Bronchial epithelial cell (primary cell): ENCODE results near the gene KRTAP10-2. TPM values are rescaled to one million over a fixed set of nuclear protein-coding genes. Genes with fewer than 3 reads are reported as not detected.
"Not testable (repeated sequence)": the region's sequence is repeated elsewhere in the genome, so short reads cannot be mapped to it uniquely, and the experiment has no call there.

Experiments used
- DNase-seq: peaks from one replicate; pipeline ENCODE4 v3.0.0-alpha.2; 2010; ENCODE audit warnings: low read depth
- FAIRE-seq: peaks from 2 replicates; lab custom pipeline; 2011; peaks lifted over from hg19 to GRCh38; lab: Jason Lieb, UNC
- H3K27me3 ChIP-seq: 2 replicates; pipeline ENCODE4 v1.5.1; 2011; ENCODE audit warnings: low read length; ENCODE audit not compliant: control insufficient read depth, insufficient read depth
- H3K36me3 ChIP-seq: 2 replicates; pipeline ENCODE4 v1.5.1; 2011; ENCODE audit warnings: low read length; ENCODE audit not compliant: control insufficient read depth, insufficient read depth
- H3K4me3 ChIP-seq: 2 replicates; pipeline ENCODE4 v1.5.1; 2011; ENCODE audit warnings: mild to moderate bottlenecking, low read depth, low read length, control low read depth
- CTCF ChIP-seq: IDR thresholded peaks from 2 replicates; pipeline ENCODE4 v1.5.1; 2011; ENCODE audit warnings: mild to moderate bottlenecking, moderate library complexity, low read length, control low read depth, inconsistent platforms; ENCODE audit not compliant: insufficient read depth, severe bottlenecking
- total RNA-seq: library from RNA; depleted of rRNA; stranded (reverse); fragments of >200 nt; gene quantifications from 2 replicates; pipeline ENCODE4 v1.2.1, GENCODE V29; 2014

Gene KRTAP10-2
- total RNA-seq, 1 donor from 2014 or later: not detected

GRCh38 chr21:44558695-44559094 lies 7.4 kb upstream of the KRTAP10-2 start, which contains the start of gene KRTAP10-3:
KRTAP10-3 (minus strand) TSS chr21:44558795; CDS start chr21:44558715, 80 bp downstream.
- TF ChIP-seq CTCF: no peak
- no peaks in the 10 kb centered on the region for H3K27me3 ChIP-seq
- FAIRE-seq (no peak), DNase-seq (no peak)
- no peak within 1 kb of the TSS for H3K4me3 ChIP-seq
- H3K36me3 ChIP-seq: no peaks in the 10 kb centered on the region

GRCh38 chr21:44558329-44558675 lies 7.0 kb upstream of the KRTAP10-2 start:
- H3K36me3 ChIP-seq, H3K27me3 ChIP-seq, H3K4me3 ChIP-seq, FAIRE-seq, DNase-seq: not testable (repeated sequence)

- FAIRE-seq (no peak), DNase-seq (no peak)
- Histone ChIP-seq H3K27me3 (no peaks in the 10 kb centered on the region), H3K4me3 (no peak overlapping the region), H3K36me3 (no peaks in the 10 kb centered on the region)
- TF ChIP-seq CTCF: no peak
Measured at GRCh38 chr21:44557491-44558328, 6.4 kb upstream of the KRTAP10-2 start.

- no peak overlapping the region for H3K4me3 ChIP-seq
- H3K36me3 ChIP-seq: no peaks in the 10 kb centered on the region
- no peak for DNase-seq
- no peaks in the 10 kb centered on the region for H3K27me3 ChIP-seq
- no peak for TF ChIP-seq CTCF
- FAIRE-seq: no peak
Measured at GRCh38 chr21:44556879-44557278, 5.6 kb upstream of the KRTAP10-2 start.

- no peak overlapping the region for H3K4me3 ChIP-seq
- FAIRE-seq (no peak), DNase-seq (no peak)
- no peaks in the 10 kb centered on the region for H3K36me3 ChIP-seq
- no peaks in the 10 kb centered on the region for H3K27me3 ChIP-seq
- no peak for TF ChIP-seq CTCF
Measured at GRCh38 chr21:44555200-44555875, 4.0 kb upstream of the KRTAP10-2 start.

- H3K4me3 ChIP-seq: no peak overlapping the region
- FAIRE-seq: no peak
- TF ChIP-seq CTCF: no peak
- DNase-seq: no peak
- no peaks in the 10 kb centered on the region for H3K27me3 ChIP-seq
- H3K36me3 ChIP-seq: no peaks in the 10 kb centered on the region
Measured at GRCh38 chr21:44552681-44553080, 1.4 kb upstream of the KRTAP10-2 start.
